Fibroblast of the aortic adventitia (primary cell): Measurements from ENCODE around the gene GPATCH3. TPM values are rescaled to one million over a fixed set of nuclear protein-coding genes. Genes with fewer than 3 reads are reported as not detected.
"Not testable (repeated sequence)": the region's sequence is repeated elsewhere in the genome, so short reads cannot be mapped to it uniquely, and the experiment has no call there.

Experiments
- DNase-seq: peaks from one replicate; pipeline ENCODE4 v3.0.0-alpha.2; 2010; ENCODE audit warnings: low read depth
- H3K4me3 ChIP-seq: 2 replicates; pipeline ENCODE4 v1.5.1; 2011; ENCODE audit warnings: low read depth, mild to moderate bottlenecking, control low read depth, low read length, moderate library complexity
- total RNA-seq: library from RNA; depleted of rRNA; stranded (reverse); fragments of >200 nt; gene quantifications from 2 replicates; pipeline ENCODE4 v1.2.3, GENCODE V29; 2012; ENCODE audit warnings: low replicate concordance
- TF ChIP-seq, protein P1 (sequence below): IDR thresholded peaks from 2 replicates; pipeline ENCODE4 v1.5.1; 2011; ENCODE audit warnings: mild to moderate bottlenecking, low read length, control low read depth, inconsistent platforms; ENCODE audit not compliant: insufficient read depth

Gene GPATCH3, protein sequence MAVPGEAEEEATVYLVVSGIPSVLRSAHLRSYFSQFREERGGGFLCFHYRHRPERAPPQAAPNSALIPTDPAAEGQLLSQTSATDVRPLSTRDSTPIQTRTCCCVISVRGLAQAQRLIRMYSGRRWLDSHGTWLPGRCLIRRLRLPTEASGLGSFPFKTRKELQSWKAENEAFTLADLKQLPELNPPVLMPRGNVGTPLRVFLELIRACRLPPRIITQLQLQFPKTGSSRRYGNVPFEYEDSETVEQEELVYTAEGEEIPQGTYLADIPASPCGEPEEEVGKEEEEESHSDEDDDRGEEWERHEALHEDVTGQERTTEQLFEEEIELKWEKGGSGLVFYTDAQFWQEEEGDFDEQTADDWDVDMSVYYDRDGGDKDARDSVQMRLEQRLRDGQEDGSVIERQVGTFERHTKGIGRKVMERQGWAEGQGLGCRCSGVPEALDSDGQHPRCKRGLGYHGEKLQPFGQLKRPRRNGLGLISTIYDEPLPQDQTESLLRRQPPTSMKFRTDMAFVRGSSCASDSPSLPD
- 5.9 and 21.0 TPM in 2 replicates for total RNA-seq

DNA sequence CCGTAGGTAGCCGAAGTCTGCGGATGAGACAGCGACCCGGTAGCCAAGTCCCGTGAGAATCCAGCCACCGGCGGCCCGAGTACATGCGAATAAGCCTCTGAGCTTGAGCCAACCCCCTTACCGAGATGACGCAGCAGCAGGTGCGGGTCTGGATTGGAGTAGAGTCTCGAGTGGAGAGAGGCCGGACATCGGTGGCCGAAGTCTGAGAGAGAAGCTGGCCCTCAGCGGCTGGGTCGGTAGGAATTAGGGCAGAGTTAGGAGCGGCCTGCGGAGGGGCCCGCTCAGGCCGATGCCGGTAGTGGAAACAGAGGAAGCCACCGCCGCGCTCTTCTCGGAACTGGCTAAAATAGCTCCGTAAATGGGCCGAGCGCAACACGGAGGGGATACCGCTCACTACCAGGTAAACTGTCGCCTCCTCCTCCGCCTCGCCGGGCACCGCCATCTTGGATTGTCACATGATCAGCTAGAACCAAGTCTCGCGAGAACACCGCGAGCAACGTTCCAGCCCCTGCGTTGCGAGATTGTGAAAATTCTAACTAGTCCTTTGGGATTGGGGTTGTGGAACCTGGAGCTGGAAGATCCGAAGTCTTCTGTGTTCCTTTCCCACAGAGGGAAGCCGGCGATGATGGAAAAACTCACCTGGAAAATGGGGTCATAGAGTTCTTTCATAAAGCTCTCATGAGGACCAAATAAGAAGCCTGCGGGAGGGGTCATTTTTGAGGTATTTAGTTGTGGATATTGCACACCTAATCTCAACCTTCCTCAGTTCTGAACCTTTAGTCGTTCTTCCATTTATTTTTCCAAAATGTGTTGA, at the start of gene GPATCH3:
Gene GPATCH3, minus strand, starts transcription at position 467 of the 814 bp plus-strand sequence. Its CDS starts 25 bp downstream, at position 442.
- H3K4me3 ChIP-seq: peak within 1 kb of the TSS; percentile 99
- TF ChIP-seq, protein P1, sequence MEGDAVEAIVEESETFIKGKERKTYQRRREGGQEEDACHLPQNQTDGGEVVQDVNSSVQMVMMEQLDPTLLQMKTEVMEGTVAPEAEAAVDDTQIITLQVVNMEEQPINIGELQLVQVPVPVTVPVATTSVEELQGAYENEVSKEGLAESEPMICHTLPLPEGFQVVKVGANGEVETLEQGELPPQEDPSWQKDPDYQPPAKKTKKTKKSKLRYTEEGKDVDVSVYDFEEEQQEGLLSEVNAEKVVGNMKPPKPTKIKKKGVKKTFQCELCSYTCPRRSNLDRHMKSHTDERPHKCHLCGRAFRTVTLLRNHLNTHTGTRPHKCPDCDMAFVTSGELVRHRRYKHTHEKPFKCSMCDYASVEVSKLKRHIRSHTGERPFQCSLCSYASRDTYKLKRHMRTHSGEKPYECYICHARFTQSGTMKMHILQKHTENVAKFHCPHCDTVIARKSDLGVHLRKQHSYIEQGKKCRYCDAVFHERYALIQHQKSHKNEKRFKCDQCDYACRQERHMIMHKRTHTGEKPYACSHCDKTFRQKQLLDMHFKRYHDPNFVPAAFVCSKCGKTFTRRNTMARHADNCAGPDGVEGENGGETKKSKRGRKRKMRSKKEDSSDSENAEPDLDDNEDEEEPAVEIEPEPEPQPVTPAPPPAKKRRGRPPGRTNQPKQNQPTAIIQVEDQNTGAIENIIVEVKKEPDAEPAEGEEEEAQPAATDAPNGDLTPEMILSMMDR: no peak
- DNase-seq: peak; percentile 97

DNA sequence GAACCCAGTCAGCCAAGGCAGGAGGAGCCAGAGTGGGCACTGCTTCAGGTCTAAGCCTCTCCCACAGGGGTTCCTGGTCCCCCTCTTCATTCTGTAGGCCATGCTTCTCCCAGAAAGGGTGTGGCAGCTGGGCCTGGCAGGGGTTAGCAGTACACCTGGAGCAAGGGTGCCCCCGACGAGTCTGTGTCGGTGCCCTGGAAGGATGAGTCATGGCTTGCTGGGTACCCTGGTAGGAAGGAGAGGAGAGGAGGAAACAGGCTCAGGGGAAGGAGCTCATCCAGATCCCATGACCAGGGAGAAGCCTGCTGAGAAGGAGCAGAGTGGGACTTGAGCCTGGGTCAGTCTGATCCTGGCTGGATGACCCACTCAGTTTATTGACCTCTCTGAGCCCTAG, 49.7 kb upstream of the GPATCH3 start:
- TF ChIP-seq, protein P1: no peak
- DNase-seq: no peak
- no peak overlapping the region for H3K4me3 ChIP-seq

DNA sequence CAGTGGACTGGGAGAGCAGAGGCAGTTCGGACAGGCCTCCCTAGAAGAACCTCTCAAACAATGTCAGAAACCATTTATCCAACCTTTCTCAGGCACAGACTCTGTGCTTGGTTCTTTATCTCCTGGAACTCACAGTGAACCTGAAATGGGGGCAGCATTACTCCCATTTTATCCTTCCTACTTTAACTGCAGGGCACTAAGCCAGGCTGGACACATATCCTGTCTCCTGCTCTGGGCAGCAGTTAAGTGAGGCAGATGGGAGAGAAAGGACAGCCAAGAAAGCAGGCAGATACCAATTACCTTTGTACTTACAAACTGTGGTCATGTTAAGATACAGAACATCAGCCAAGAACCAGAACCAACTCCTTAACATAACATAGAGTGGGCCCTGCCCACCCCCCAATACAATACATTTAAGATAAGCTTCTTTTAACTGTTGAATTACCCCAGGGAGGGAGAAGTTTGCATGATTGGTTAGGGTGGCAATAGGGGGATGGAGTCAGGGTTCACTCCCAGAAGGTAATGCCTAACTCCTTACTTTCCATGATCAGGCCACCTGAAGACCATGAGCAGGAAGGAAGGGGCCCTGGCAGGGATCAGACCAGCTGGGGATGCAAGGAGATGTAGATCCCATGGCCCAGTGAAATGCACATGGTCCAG, 49.1 kb upstream of the GPATCH3 start:
- no peak overlapping the region for H3K4me3 ChIP-seq
- TF ChIP-seq, protein P1: no peak
- peak; percentile 38 for DNase-seq

DNA sequence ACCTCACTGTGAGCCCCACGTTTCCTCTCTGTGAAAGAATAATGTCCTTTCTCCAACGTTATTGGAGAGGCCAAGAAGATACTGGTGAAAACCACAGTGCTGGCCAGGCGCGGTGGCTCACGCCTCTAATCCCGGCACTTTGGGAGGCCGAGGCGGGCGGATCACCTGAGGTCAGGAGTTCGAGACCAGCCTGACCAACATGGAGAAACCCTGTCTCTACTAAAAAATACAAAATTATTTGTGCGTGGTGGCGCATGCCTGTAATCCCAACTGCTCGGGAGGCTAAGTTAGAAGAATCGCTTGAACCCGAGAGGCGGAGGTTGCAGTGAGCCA, 48.4 kb upstream of the GPATCH3 start:
- not testable (repeated sequence) for DNase-seq

DNA sequence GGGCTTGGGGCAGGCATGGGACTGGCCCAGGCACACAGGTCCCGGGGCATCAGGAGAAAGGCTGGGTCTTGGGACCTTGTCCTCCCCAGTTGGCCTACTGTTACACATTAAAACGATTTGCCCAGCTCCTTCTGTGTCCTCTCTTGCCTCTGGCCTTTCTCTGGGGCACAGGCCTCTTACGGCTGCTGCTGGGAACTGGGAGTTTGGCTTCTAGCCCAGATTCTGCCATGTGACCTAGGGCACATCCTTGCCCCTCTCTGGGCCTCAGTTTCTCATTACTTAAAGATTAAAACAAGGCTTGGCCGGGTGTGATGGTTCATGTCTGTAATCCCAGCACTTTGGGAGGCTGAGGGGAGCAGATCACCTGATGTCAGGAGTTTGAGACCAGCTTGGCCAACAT, 46.0 kb upstream of the GPATCH3 start:
- no peak for DNase-seq
- H3K4me3 ChIP-seq: no peak overlapping the region
- TF ChIP-seq, protein P1: no peak

More for the DNA sequence above, 48.4 kb upstream of the GPATCH3 start:
- H3K4me3 ChIP-seq: not testable (repeated sequence)

DNA sequence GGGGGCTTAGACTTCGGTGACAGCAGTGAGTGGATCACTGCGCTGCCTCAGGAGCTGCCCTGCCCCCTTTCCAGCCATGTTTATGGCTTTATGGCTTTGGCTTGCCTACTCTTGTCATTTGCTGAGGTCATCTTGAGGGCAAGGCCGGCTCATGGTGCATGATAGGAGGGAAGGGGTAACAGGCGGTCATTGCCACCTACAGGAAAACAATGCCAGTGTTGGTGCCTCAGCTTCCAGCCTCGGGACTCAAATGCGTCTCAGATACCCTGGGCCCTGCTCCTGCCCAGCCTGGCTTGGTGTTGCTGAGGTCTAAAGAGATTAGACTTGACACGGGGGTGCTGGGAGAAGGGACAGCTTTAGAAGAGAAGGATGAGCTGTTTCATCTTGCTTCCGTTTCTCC, 45.5 kb upstream of the GPATCH3 start:
- DNase-seq: no peak
- TF ChIP-seq, protein P1: no peak
- H3K4me3 ChIP-seq: no peak overlapping the region
